GM21381 (cell line): ENCODE data around the gene CACNA2D3.

Experiments
- ATAC-seq: cut with Tn5 transposase; IDR thresholded peaks from one replicate; pipeline ENCODE4 v1.9.1; 2021; ENCODE audit warnings: mild to moderate bottlenecking, moderate library complexity; ENCODE audit not compliant: unreplicated experiment

Gene CACNA2D3

GRCh38 chr3:54126551-54126950 lies 4.2 kb downstream of the CACNA2D3 start:
- no peak for ATAC-seq

GRCh38 chr3:54127499-54128056 lies 5.2 kb downstream of the CACNA2D3 start:
- ATAC-seq: no peak

GRCh38 chr3:54131026-54131605 lies 8.8 kb downstream of the CACNA2D3 start:
- no peak for ATAC-seq

GRCh38 chr3:54131890-54132289 lies 9.5 kb downstream of the CACNA2D3 start:
- no peak for ATAC-seq

GRCh38 chr3:54132685-54133084 lies 10.3 kb downstream of the CACNA2D3 start:
- ATAC-seq: no peak

- no peak for ATAC-seq
Measured at GRCh38 chr3:54133196-54133595, 10.8 kb downstream of the CACNA2D3 start.

GRCh38 chr3:54134155-54134554 lies 11.8 kb downstream of the CACNA2D3 start:
- no peak for ATAC-seq

GRCh38 chr3:54134713-54135112 lies 12.4 kb downstream of the CACNA2D3 start:
- ATAC-seq: no peak

GRCh38 chr3:54137311-54137710 lies 15.0 kb downstream of the CACNA2D3 start:
- no peak for ATAC-seq

GRCh38 chr3:54138937-54139547 lies 16.7 kb downstream of the CACNA2D3 start:
- no peak for ATAC-seq

- ATAC-seq: no peak
Measured at GRCh38 chr3:54139630-54140029, 17.3 kb downstream of the CACNA2D3 start.

- ATAC-seq: no peak
Measured at GRCh38 chr3:54144284-54144683, 21.9 kb downstream of the CACNA2D3 start.

- ATAC-seq: no peak
Measured at GRCh38 chr3:54146506-54147239, 24.3 kb downstream of the CACNA2D3 start.

- no peak for ATAC-seq
Measured at GRCh38 chr3:54150864-54151467, 28.6 kb downstream of the CACNA2D3 start.

- ATAC-seq: no peak
Measured at GRCh38 chr3:54153477-54153876, 31.1 kb downstream of the CACNA2D3 start.

GRCh38 chr3:54157860-54158259 lies 35.5 kb downstream of the CACNA2D3 start:
- no peak for ATAC-seq

- no peak for ATAC-seq
Measured at GRCh38 chr3:54159917-54160316, 37.6 kb downstream of the CACNA2D3 start.

- ATAC-seq: no peak
Measured at GRCh38 chr3:54163441-54163840, 41.1 kb downstream of the CACNA2D3 start.

- no peak for ATAC-seq
Measured at GRCh38 chr3:54164192-54164975, 42.0 kb downstream of the CACNA2D3 start.

GRCh38 chr3:54165865-54166264 lies 43.5 kb downstream of the CACNA2D3 start:
- no peak for ATAC-seq

- ATAC-seq: no peak
Measured at GRCh38 chr3:54167999-54168398, 45.6 kb downstream of the CACNA2D3 start.
